ENCODE results near the gene MSI2. TPM values are rescaled to one million over a fixed set of nuclear protein-coding genes. Genes with fewer than 3 reads are reported as not detected.

The MSI2 gene
- total and polyA plus RNA-seq, 7 experiments from 2014 or later, result 3.3 to 169 (median 125) TPM

- intact Hi-C loops (cut with micrococcal nuclease), result no loop called here
- Histone ChIP-seq H3K9me3 (ENCODE audit: control insufficient read depth in 2 of 3, low read length in 3 of 3) (no peaks in the 10 kb centered on the region), H3K4me3 (ENCODE audit: low read length) (no peak overlapping the region), H3K4me1 (ENCODE audit: control insufficient read depth in 2 of 2, insufficient read depth in 2 of 2, low read length in 2 of 2) (peaks cover 0 to 21% of the 10 kb centered on the region in 2 donors), H3K27ac (ENCODE audit: low read depth, low read length) (no peak overlapping the region), H3K36me3 (ENCODE audit: control insufficient read depth in 2 of 3, insufficient read depth in 3 of 3, low read length in 3 of 3) (no peaks in the 10 kb centered on the region), H3K27me3 (ENCODE audit: control insufficient read depth in 2 of 2, insufficient read depth in 2 of 2, low read length in 2 of 2) (no peaks in the 10 kb centered on the region)
- Mint-ChIP-seq H3K9me3 (no peaks in the 10 kb centered on the region), H3K4me3 (peak overlapping the region in 5 of 10 donors; percentile 0 to 38 (median 29)), H3K4me1 (peaks cover 56 to 96% (median 79%) of the 10 kb centered on the region in 7 donors), H3K36me3 (peaks cover 3 to 16% (median 8%) of the 10 kb centered on the region in 5 donors), H3K27me3 (no peaks in the 10 kb centered on the region), H3K27ac (peak overlapping the region in 3 of 9 donors; percentile 9 to 41 (median 10))
- ChIA-PET CTCF (no interaction called here), POLR2A (no interaction called here)
- DNase-seq (no peak), ATAC-seq (no peak)
These were observed 229.2 kb downstream of the MSI2 start for GRCh38 chr17:57485566-57485865.

DNA sequence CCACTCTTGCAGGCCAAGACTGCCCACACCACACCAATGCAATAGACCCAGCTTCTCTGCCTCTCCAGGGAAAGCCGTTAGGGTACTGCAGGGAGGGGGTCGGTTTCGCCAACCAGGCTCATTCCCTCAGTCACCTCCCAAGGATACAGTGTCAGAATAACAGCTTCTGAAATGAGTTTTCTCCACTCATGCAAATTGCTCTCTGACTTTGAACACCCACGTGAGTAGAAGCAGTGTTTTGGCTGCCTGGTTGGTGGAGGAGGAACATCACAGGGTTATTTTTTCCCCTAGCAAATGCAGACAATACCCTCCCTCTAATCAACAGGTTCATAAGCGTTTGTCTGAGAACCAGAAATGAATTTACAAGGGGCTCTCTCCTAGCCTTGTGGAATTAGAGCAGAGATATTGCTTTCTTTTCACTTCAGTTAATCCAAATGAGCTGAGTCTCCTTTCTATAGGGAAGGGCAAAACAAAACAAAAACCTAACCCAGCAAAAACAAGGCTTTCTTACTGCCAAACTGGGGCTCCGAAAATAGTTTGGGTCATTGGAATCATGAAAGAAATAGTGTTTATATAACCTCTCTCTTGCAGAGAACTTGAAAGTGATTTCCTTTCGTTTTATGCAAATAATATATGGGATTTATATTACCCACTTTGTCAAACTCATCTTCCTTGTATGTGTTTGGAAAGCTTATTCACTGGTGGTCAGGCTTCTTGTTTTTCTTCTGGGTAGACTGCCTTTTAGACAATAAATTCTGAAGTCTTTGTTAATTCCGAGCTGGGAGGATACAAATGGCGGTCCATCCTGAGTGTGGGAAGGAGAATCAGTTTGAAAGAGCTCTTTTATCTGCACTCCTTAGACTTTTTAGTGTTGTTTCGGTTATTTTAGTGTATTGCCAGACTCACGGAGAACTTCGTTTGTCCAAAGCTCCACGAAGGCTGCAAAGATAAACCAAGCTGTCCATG is 229.9 kb downstream of the MSI2 start:
- no peaks in the 10 kb centered on the region for H3K9me3 Mint-ChIP-seq
- H3K4me1 Mint-ChIP-seq, result peaks cover 49 to 91% (median 74%) of the 10 kb centered on the region in 7 donors
- H3K27me3 ChIP-seq (ENCODE audit: control insufficient read depth in 2 of 2, insufficient read depth in 2 of 2, low read length in 2 of 2), result no peaks in the 10 kb centered on the region
- peak overlapping the region in 2 of 10 donors; percentile 0 to 51 for H3K4me3 Mint-ChIP-seq
- H3K36me3 Mint-ChIP-seq, result peaks cover 3 to 16% (median 8%) of the 10 kb centered on the region in 5 donors
- H3K27ac Mint-ChIP-seq, result peak overlapping the region in 1 of 9 donors; percentile 60
- no peak for ATAC-seq
- no peak overlapping the region for H3K27ac ChIP-seq (ENCODE audit: low read depth, low read length)
- no peaks in the 10 kb centered on the region for H3K36me3 ChIP-seq (ENCODE audit: control insufficient read depth in 2 of 3, insufficient read depth in 3 of 3, low read length in 3 of 3)
- intact Hi-C loops (cut with micrococcal nuclease), result no loop called here
- peaks cover 0 to 21% of the 10 kb centered on the region in 2 donors for H3K4me1 ChIP-seq (ENCODE audit: control insufficient read depth in 2 of 2, insufficient read depth in 2 of 2, low read length in 2 of 2)
- no peaks in the 10 kb centered on the region for H3K27me3 Mint-ChIP-seq
- no peak overlapping the region for H3K4me3 ChIP-seq (ENCODE audit: low read length)
- ChIA-PET CTCF (no interaction called here), POLR2A (no interaction called here)
- no peak for DNase-seq
- H3K9me3 ChIP-seq (ENCODE audit: control insufficient read depth in 2 of 3, low read length in 3 of 3), result no peaks in the 10 kb centered on the region

DNA sequence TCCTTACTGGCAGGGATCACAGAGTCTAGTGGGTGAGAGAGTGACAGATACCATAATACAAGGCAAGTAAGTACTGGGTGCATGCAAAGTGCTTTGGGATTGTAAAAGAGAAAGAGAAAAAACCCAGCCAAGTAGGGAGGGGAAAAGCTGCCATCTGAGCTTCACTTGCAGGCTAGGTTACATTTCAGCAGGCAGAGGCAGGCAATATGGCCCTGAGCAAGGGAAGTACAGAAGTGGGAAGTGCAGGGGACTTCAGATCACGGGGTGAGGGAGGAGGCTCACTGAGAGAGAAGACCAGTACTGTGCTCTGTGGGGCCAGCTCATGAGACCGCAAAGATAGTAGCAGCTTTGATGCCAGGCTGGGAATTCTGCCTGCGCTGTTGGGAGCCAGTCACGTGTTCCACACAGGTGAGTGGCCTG is 230.6 kb downstream of the MSI2 start:
- Histone ChIP-seq H3K27me3 (ENCODE audit: control insufficient read depth in 2 of 2, insufficient read depth in 2 of 2, low read length in 2 of 2) (no peaks in the 10 kb centered on the region), H3K4me3 (ENCODE audit: low read length) (no peak overlapping the region), H3K4me1 (ENCODE audit: control insufficient read depth in 2 of 2, insufficient read depth in 2 of 2, low read length in 2 of 2) (peaks cover 0 to 21% of the 10 kb centered on the region in 2 donors), H3K27ac (ENCODE audit: low read depth, low read length) (no peak overlapping the region), H3K9me3 (ENCODE audit: control insufficient read depth in 2 of 3, low read length in 3 of 3) (no peaks in the 10 kb centered on the region), H3K36me3 (ENCODE audit: control insufficient read depth in 2 of 3, insufficient read depth in 3 of 3, low read length in 3 of 3) (no peaks in the 10 kb centered on the region)
- peaks cover 44 to 91% (median 74%) of the 10 kb centered on the region in 7 donors for H3K4me1 Mint-ChIP-seq
- H3K36me3 Mint-ChIP-seq, result peaks cover 3 to 17% (median 8%) of the 10 kb centered on the region in 5 donors
- no peaks in the 10 kb centered on the region for H3K27me3 Mint-ChIP-seq
- peak; percentile 72 for ATAC-seq
- peak overlapping the region in 1 of 10 donors; percentile 51 for H3K4me3 Mint-ChIP-seq
- intact Hi-C loops (cut with micrococcal nuclease), result no loop called here
- peak overlapping the region in 1 of 9 donors; percentile 60 for H3K27ac Mint-ChIP-seq
- DNase-seq, result no peak
- no peaks in the 10 kb centered on the region for H3K9me3 Mint-ChIP-seq
- ChIA-PET POLR2A (no interaction called here), CTCF (no interaction called here)

GRCh38 chr17:57487573-57487972 is 231.2 kb downstream of the MSI2 start:
- intact Hi-C loops (cut with micrococcal nuclease), result no loop called here
- H3K4me1 ChIP-seq (ENCODE audit: control insufficient read depth in 2 of 2, insufficient read depth in 2 of 2, low read length in 2 of 2), result peaks cover 0 to 21% of the 10 kb centered on the region in 2 donors
- peak overlapping the region in 1 of 9 donors; percentile 29 for H3K27ac Mint-ChIP-seq
- no peak for ATAC-seq
- no peaks in the 10 kb centered on the region for H3K27me3 Mint-ChIP-seq
- peaks cover 48 to 90% (median 69%) of the 10 kb centered on the region in 7 donors for H3K4me1 Mint-ChIP-seq
- ChIA-PET POLR2A (no interaction called here), CTCF (interaction anchor here (0.6 kb wide), 1 partner anchor 130 kb away, joined by 3 read pairs; no protein-coding TSS in a partner anchor)
- no peaks in the 10 kb centered on the region for H3K36me3 ChIP-seq (ENCODE audit: control insufficient read depth in 2 of 3, insufficient read depth in 3 of 3, low read length in 3 of 3)
- H3K27ac ChIP-seq (ENCODE audit: low read depth, low read length), result no peak overlapping the region
- H3K36me3 Mint-ChIP-seq, result peaks cover 0 to 19% (median 6%) of the 10 kb centered on the region in 5 donors
- no peak for DNase-seq
- H3K4me3 Mint-ChIP-seq, result peak overlapping the region in 2 of 10 donors; percentile 20 to 42
- no peaks in the 10 kb centered on the region for H3K9me3 Mint-ChIP-seq
- H3K4me3 ChIP-seq (ENCODE audit: low read length), result no peak overlapping the region
- H3K9me3 ChIP-seq (ENCODE audit: control insufficient read depth in 2 of 3, low read length in 3 of 3), result no peaks in the 10 kb centered on the region
- no peaks in the 10 kb centered on the region for H3K27me3 ChIP-seq (ENCODE audit: control insufficient read depth in 2 of 2, insufficient read depth in 2 of 2, low read length in 2 of 2)

DNA sequence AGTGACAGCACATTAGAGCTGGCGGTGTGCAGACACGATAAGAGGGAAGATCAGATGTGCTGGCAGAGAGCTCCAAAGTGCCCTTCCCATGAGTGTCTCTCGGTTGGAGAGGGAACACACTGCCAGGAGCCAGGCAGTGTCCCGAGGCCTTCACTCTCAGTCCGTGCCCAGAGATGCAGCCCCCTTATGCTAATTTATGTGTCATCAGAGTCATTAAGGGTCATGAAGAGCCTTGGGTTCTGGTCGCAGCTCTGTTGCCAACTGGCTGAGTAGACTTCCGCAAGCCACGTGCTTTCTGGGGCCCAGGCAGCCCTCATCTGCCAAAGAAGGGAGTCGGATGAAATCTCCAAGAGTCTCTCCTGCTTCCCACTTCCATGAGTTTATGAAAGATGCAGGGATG is 232.5 kb downstream of the MSI2 start:
- Mint-ChIP-seq H3K4me1 (peaks cover 43 to 79% (median 58%) of the 10 kb centered on the region in 7 donors), H3K9me3 (no peaks in the 10 kb centered on the region), H3K27ac (no peak overlapping the region), H3K27me3 (no peaks in the 10 kb centered on the region), H3K36me3 (peaks cover 0 to 23% (median 6%) of the 10 kb centered on the region in 5 donors), H3K4me3 (no peak overlapping the region)
- H3K4me3 ChIP-seq (ENCODE audit: low read length), result no peak overlapping the region
- H3K27me3 ChIP-seq (ENCODE audit: control insufficient read depth in 2 of 2, insufficient read depth in 2 of 2, low read length in 2 of 2), result no peaks in the 10 kb centered on the region
- intact Hi-C loops (cut with micrococcal nuclease), result no loop called here
- no peak overlapping the region for H3K27ac ChIP-seq (ENCODE audit: low read depth, low read length)
- H3K36me3 ChIP-seq (ENCODE audit: control insufficient read depth in 2 of 3, insufficient read depth in 3 of 3, low read length in 3 of 3), result no peaks in the 10 kb centered on the region
- ATAC-seq (no peak), DNase-seq (no peak)
- POLR2A ChIA-PET, result no interaction called here
- H3K9me3 ChIP-seq (ENCODE audit: control insufficient read depth in 2 of 3, low read length in 3 of 3), result no peaks in the 10 kb centered on the region
- CTCF ChIA-PET, result no interaction called here
- peaks cover 0 to 18% of the 10 kb centered on the region in 2 donors for H3K4me1 ChIP-seq (ENCODE audit: control insufficient read depth in 2 of 2, insufficient read depth in 2 of 2, low read length in 2 of 2)

GRCh38 chr17:57489321-57489720 is 233.0 kb downstream of the MSI2 start:
- H3K9me3 Mint-ChIP-seq, result no peaks in the 10 kb centered on the region
- H3K36me3 Mint-ChIP-seq, result peaks cover 0 to 23% (median 6%) of the 10 kb centered on the region in 5 donors
- no peaks in the 10 kb centered on the region for H3K36me3 ChIP-seq (ENCODE audit: control insufficient read depth in 2 of 3, insufficient read depth in 3 of 3, low read length in 3 of 3)
- intact Hi-C loops (cut with micrococcal nuclease), result no loop called here
- peaks cover 43 to 78% (median 54%) of the 10 kb centered on the region in 7 donors for H3K4me1 Mint-ChIP-seq
- H3K9me3 ChIP-seq (ENCODE audit: control insufficient read depth in 2 of 3, low read length in 3 of 3), result no peaks in the 10 kb centered on the region
- peak overlapping the region in 1 of 9 donors; percentile 21 for H3K27ac Mint-ChIP-seq
- no peak for ATAC-seq
- ChIA-PET POLR2A (no interaction called here), CTCF (no interaction called here)
- no peaks in the 10 kb centered on the region for H3K27me3 ChIP-seq (ENCODE audit: control insufficient read depth in 2 of 2, insufficient read depth in 2 of 2, low read length in 2 of 2)
- no peak overlapping the region for H3K27ac ChIP-seq (ENCODE audit: low read depth, low read length)
- no peak for DNase-seq
- no peak overlapping the region for H3K4me3 ChIP-seq (ENCODE audit: low read length)
- H3K27me3 Mint-ChIP-seq, result no peaks in the 10 kb centered on the region
- no peak overlapping the region for H3K4me3 Mint-ChIP-seq
- H3K4me1 ChIP-seq (ENCODE audit: control insufficient read depth in 2 of 2, insufficient read depth in 2 of 2, low read length in 2 of 2), result peaks cover 0 to 14% of the 10 kb centered on the region in 2 donors

Measured in naive thymus-derived CD4-positive, alpha-beta T cell (primary cell).